Measurements from ENCODE around the gene THSD7A.

DNA sequence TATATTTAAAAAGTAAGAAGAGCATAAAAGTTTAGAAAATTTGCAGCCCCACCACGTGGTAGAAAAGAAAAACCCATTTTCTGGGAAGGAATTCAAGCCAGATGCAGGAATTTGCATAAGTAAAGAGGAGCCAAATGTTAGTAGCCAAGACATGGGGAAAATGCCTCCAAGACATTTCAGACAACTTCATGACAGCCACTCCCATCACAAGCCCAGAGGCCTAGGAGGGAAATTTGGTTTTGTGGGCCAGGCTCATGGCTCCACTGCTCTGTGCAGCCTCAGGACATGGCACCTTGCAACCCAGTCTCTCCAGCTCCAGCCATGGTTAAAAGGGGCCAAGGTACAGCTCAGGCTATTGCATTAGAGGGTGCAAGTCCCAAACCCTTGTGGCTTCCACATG, 411.9 kb downstream of the THSD7A start:
- TF ChIP-seq, protein P1, sequence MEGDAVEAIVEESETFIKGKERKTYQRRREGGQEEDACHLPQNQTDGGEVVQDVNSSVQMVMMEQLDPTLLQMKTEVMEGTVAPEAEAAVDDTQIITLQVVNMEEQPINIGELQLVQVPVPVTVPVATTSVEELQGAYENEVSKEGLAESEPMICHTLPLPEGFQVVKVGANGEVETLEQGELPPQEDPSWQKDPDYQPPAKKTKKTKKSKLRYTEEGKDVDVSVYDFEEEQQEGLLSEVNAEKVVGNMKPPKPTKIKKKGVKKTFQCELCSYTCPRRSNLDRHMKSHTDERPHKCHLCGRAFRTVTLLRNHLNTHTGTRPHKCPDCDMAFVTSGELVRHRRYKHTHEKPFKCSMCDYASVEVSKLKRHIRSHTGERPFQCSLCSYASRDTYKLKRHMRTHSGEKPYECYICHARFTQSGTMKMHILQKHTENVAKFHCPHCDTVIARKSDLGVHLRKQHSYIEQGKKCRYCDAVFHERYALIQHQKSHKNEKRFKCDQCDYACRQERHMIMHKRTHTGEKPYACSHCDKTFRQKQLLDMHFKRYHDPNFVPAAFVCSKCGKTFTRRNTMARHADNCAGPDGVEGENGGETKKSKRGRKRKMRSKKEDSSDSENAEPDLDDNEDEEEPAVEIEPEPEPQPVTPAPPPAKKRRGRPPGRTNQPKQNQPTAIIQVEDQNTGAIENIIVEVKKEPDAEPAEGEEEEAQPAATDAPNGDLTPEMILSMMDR (IDR thresholded peaks at IDR 0.05; ENCODE audit: low read depth, low read length, missing input control), result no peak
- TF ChIP-seq, protein P2, sequence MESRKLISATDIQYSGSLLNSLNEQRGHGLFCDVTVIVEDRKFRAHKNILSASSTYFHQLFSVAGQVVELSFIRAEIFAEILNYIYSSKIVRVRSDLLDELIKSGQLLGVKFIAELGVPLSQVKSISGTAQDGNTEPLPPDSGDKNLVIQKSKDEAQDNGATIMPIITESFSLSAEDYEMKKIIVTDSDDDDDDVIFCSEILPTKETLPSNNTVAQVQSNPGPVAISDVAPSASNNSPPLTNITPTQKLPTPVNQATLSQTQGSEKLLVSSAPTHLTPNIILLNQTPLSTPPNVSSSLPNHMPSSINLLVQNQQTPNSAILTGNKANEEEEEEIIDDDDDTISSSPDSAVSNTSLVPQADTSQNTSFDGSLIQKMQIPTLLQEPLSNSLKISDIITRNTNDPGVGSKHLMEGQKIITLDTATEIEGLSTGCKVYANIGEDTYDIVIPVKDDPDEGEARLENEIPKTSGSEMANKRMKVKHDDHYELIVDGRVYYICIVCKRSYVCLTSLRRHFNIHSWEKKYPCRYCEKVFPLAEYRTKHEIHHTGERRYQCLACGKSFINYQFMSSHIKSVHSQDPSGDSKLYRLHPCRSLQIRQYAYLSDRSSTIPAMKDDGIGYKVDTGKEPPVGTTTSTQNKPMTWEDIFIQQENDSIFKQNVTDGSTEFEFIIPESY (IDR thresholded peaks at IDR 0.05), result no peak
- TF ChIP-seq GABPA (IDR thresholded peaks at IDR 0.05 in 1 of 2, conservative IDR thresholded peaks at IDR 0.05 in 1 of 2) (no peak), TAF1 (conservative IDR thresholded peaks at IDR 0.05) (no peak), RAD21 (IDR thresholded peaks at IDR 0.05) (no peak), HNF4G (IDR thresholded peaks at IDR 0.05) (no peak), FOXA1 (IDR thresholded peaks at IDR 0.05) (no peak)
- TF ChIP-seq, protein P3, sequence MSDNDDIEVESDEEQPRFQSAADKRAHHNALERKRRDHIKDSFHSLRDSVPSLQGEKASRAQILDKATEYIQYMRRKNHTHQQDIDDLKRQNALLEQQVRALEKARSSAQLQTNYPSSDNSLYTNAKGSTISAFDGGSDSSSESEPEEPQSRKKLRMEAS (IDR thresholded peaks at IDR 0.05), result no peak

Data from liver (tissue), 3 donors.